ENCODE measurements around the gene PTPRN2. TPM values are rescaled to one million over a fixed set of nuclear protein-coding genes. Genes with fewer than 3 reads are reported as not detected.

The PTPRN2 gene
- total and polyA plus RNA-seq, 2 of the 8 experiments (the other 6 are each of a cell fraction or from before 2014, with no cell fraction given), result 2.6 to 4.5 TPM

DNA sequence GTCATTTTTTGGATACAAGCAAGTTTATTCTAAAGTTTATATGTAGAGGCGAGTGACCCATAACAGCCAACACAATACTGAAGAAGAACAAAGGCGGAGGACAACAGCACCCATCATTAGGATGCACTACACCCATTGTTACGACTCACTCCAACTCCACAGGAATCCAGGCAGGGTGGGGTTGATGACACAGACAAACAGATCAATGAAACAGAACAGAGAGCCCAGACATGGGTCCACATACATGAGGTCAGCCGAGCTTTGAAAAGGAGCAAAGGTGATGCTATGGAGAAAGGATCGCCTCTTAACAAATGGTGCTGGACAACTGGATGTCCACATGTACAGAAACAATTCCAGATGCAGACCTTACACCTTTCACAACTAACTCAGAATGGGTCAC is 426.4 kb downstream of the PTPRN2 start:
- H3K56ac ChIP-seq (replicated peaks; ENCODE audit: insufficient read length, low read depth, low read length), result no peak overlapping the region
- H2BK20ac ChIP-seq (ENCODE audit: low read length), result no peak overlapping the region
- H4K91ac ChIP-seq (replicated peaks; ENCODE audit: insufficient read length, low read length), result no peak overlapping the region
- H3K14ac ChIP-seq (ENCODE audit: insufficient read length), result no peak overlapping the region
- H3K23ac ChIP-seq (ENCODE audit: insufficient read length), result no peak overlapping the region
- no peak for FAIRE-seq
- ChIA-PET POLR2A (ENCODE audit: partially characterized antibody) (no interaction called here), CTCF (ENCODE audit: partially characterized antibody) (interaction anchor here (1.4 kb wide), 1 partner anchor 7 kb away, joined by 7 read pairs; no protein-coding TSS in a partner anchor)
- H3K9me3 ChIP-seq (ENCODE audit: insufficient read depth in 2 of 2, low read depth in 1 of 2, low read length in 1 of 2), result peaks cover 14 to 42% of the 10 kb centered on the region in 2 experiments; a peak in 3 of 4 replicates
- no peaks in the 10 kb centered on the region for H4K20me1 ChIP-seq (replicated peaks in 1 of 2; ENCODE audit: control insufficient read depth in 1 of 2, insufficient read depth in 2 of 2, low read length in 2 of 2)
- H3K4me2 ChIP-seq (ENCODE audit: insufficient read depth in 1 of 2, low read depth in 2 of 2, low read length in 2 of 2), result no peak overlapping the region
- H3K4ac ChIP-seq (replicated peaks; ENCODE audit: insufficient read length, low read depth, low read length), result no peak overlapping the region
- WGBS, 2 experiments (ENCODE audit: extremely low coverage in 1 of 2, insufficient coverage in 1 of 2, insufficient read length in 1 of 2, insufficient replicate concordance in 2 of 2, low coverage in 1 of 2, low lambda C conversion rate in 2 of 2, missing lambda C conversion rate in 1 of 2), result 77% methylated on average over 5 of the region's 5 CpGs; no CpG with 5 or more reads in 1 of the 2 experiments
- no peak overlapping the region for H2BK5ac ChIP-seq (ENCODE audit: low read depth, low read length)
- DNase-seq (ENCODE audit: low read depth in 1 of 2, low spot score in 2 of 2), result no peak
- H3K79me1 ChIP-seq (ENCODE audit: low read depth, low read length), result no peaks in the 10 kb centered on the region
- H3K36me3 ChIP-seq (ENCODE audit: control insufficient read depth in 2 of 4, insufficient read depth in 4 of 4, low read length in 3 of 4), result no peaks in the 10 kb centered on the region
- no peaks in the 10 kb centered on the region; a peak in 1 of 7 replicates for H3K4me1 ChIP-seq (replicated peaks in 1 of 4; ENCODE audit: control insufficient read depth in 3 of 4, insufficient read depth in 4 of 4, low read length in 3 of 4)
- H3K27ac ChIP-seq (ENCODE audit: low read depth, low read length), result no peak overlapping the region
- H4K8ac ChIP-seq (ENCODE audit: extremely low read depth, insufficient read depth, low read length), result no peak overlapping the region
- no peaks in the 10 kb centered on the region for H3K79me2 ChIP-seq (ENCODE audit: control insufficient read depth in 1 of 2, insufficient read depth in 2 of 2, low read length in 2 of 2)
- H2AFZ ChIP-seq (ENCODE audit: low read length), result no peak overlapping the region
- H3K4me3 ChIP-seq (ENCODE audit: extremely low read depth in 1 of 4, insufficient read depth in 2 of 4, low read depth in 3 of 4, low read length in 4 of 4), result no peak overlapping the region
- no peak overlapping the region for H2BK15ac ChIP-seq (ENCODE audit: low read length)
- no peak overlapping the region for H2BK120ac ChIP-seq (replicated peaks; ENCODE audit: low read depth, low read length)
- no peak overlapping the region for H3K18ac ChIP-seq (ENCODE audit: extremely low read depth, low read length)
- no peak overlapping the region for H2AK5ac ChIP-seq (ENCODE audit: low read depth, low read length)
- H3K27me3 ChIP-seq (replicated peaks in 1 of 4; ENCODE audit: control insufficient read depth in 3 of 4, extremely low read depth in 1 of 4, insufficient read depth in 3 of 4, low read length in 3 of 4), result no peaks in the 10 kb centered on the region
- H2BK12ac ChIP-seq (ENCODE audit: low read depth, low read length), result no peak overlapping the region
- H4K5ac ChIP-seq (ENCODE audit: insufficient read length, low read depth, low read length), result no peak overlapping the region
- no peak overlapping the region for H3K9ac ChIP-seq (replicated peaks in 1 of 4; ENCODE audit: extremely low read depth in 1 of 4, low read depth in 3 of 4, low read length in 3 of 4)
- no peaks in the 10 kb centered on the region for H3K23me2 ChIP-seq (ENCODE audit: low read depth, low read length)
- no peak for TF ChIP-seq SUZ12 (IDR thresholded peaks at IDR 0.05; ENCODE audit: low read length)
- no peak for TF ChIP-seq SP4 (IDR thresholded peaks at IDR 0.05; ENCODE audit: low read length)
- no peak for TF ChIP-seq SP2 (IDR thresholded peaks at IDR 0.05; ENCODE audit: low read length)
- TF ChIP-seq SAP30 (IDR thresholded peaks at IDR 0.05; ENCODE audit: insufficient read depth, insufficient replicate concordance, low read length), result no peak
- TF ChIP-seq JUND (IDR thresholded peaks at IDR 0.05; ENCODE audit: low read length), result no peak

Measured in H1 (cell line).